HepG2 (cell line): ENCODE results near the gene TLE2. TPM values are rescaled to one million over a fixed set of nuclear protein-coding genes. Genes with fewer than 3 reads are reported as not detected.

ENCODE experiments used
- ATAC-seq: fragments of 200-7000 bp; cut with Tn5 transposase; 3 replicates; pipeline ENCODE4 v1.9.1; 2020; ENCODE audit warnings: mild to moderate bottlenecking, moderate library complexity
- BruUV-seq: library from RNA; stranded (reverse); fragments of 400-500 nt; replicated peaks from 2 replicates; lab custom pipeline; 2021; lab: Mats Ljungman, UMichigan
- CTCF ChIA-PET: fragments of 300-600 bp; formaldehyde crosslinking; extraction: SDS; loops from one replicate; lab custom pipeline; 2021; ENCODE audit warnings: low total read pairs, inconsistent platforms, low intra/inter-chr PET ratio; lab: Yijun Ruan, JAX
- POLR2A ChIA-PET: fragments of 350-600 bp; sonication (Branson Sonifier 250); formaldehyde crosslinking; loops from one replicate; lab custom pipeline; 2020; ENCODE audit warnings: antibody characterized with exemption, inconsistent platforms; lab: Yijun Ruan, JAX
- DNase-seq: peaks from one replicate; pipeline ENCODE4 v3.0.0-alpha.2; 2015; ENCODE audit warnings: low spot score
- FAIRE-seq: peaks from 3 replicates; lab custom pipeline; 2011; peaks lifted over from hg19 to GRCh38; lab: Jason Lieb, UNC
- H2AFZ ChIP-seq: one replicate; pipeline ENCODE4 v1.6.1; 2011; ENCODE audit warnings: low read length, inconsistent platforms
- H3K27ac ChIP-seq: fragments of 300-600 bp; 3 replicates; pipeline ENCODE4 v1.8.0; 2011; ENCODE audit warnings: mixed run types, mild to moderate bottlenecking, mixed read lengths, low read length, inconsistent platforms; ENCODE audit not compliant: insufficient read depth; ENCODE audit errors: extremely low read length
- H3K27me3 ChIP-seq, 2 experiments: fragments of 200-600 bp in 1 of 2; 2 replicates in 1 of 2; 3 replicates in 1 of 2; pipeline versions ENCODE4 v1.6.0 to v1.8.0; 2011; ENCODE audit warnings: low read length in 2 of 2, mild to moderate bottlenecking in 2 of 2, moderate library complexity in 2 of 2, inconsistent platforms in 1 of 2; ENCODE audit not compliant: insufficient read depth in 2 of 2, control insufficient read depth in 1 of 2
- H3K36me3 ChIP-seq, 2 experiments: fragments of 200-600 bp in 1 of 2; replicated peaks in 1 of 2; 2 replicates in 1 of 2; 3 replicates in 1 of 2; pipeline versions ENCODE4 v1.5.1 to v1.8.0; 2011; ENCODE audit warnings: low read length in 2 of 2, inconsistent platforms in 1 of 2; ENCODE audit not compliant: insufficient read depth in 2 of 2, control insufficient read depth in 1 of 2
- H3K4me1 ChIP-seq: 2 replicates; pipeline ENCODE4 v1.5.1; 2012; ENCODE audit warnings: low read length, inconsistent platforms; ENCODE audit not compliant: insufficient read depth
- H3K4me2 ChIP-seq: 2 replicates; pipeline ENCODE4 v1.6.0; 2011; ENCODE audit warnings: low read depth, low read length, inconsistent platforms
- H3K4me3 ChIP-seq, 3 experiments: fragments of 200-600 bp in 1 of 3; sonication (generic), shearing (Covaris generic) in 1 of 3; replicated peaks in 1 of 3; 2 replicates each; pipeline ENCODE4 v1.5.1; 2011 to 2016; ENCODE audit warnings: low read length in 3 of 3, inconsistent platforms in 2 of 3, low read depth in 2 of 3, mild to moderate bottlenecking in 2 of 3, control low read depth in 1 of 3, mixed read lengths in 1 of 3; ENCODE audit not compliant: insufficient read depth in 1 of 3
- H3K79me2 ChIP-seq: one replicate; pipeline ENCODE4 v1.6.1; 2011; ENCODE audit warnings: low read length, inconsistent platforms; ENCODE audit not compliant: insufficient read depth
- H3K9ac ChIP-seq: 2 replicates; pipeline ENCODE4 v1.6.0; 2011; ENCODE audit warnings: mild to moderate bottlenecking, low read depth, low read length, inconsistent platforms; ENCODE audit not compliant: insufficient read depth
- H3K9me3 ChIP-seq: 2 replicates; pipeline ENCODE4 v1.5.1; 2012; ENCODE audit warnings: mild to moderate bottlenecking, low read length
- H4K20me1 ChIP-seq: 2 replicates; pipeline ENCODE4 v1.6.0; 2011; ENCODE audit warnings: inconsistent platforms, mild to moderate bottlenecking, low read length, moderate library complexity; ENCODE audit not compliant: insufficient read depth
- ARID2 ChIP-seq: sonication (generic); formaldehyde crosslinking; IDR thresholded peaks from 2 replicates; pipeline ENCODE4 v1.8.1; 2022; ENCODE audit warnings: mild to moderate bottlenecking, missing genetic modification reagents, borderline replicate concordance
- ATF1 ChIP-seq: IDR thresholded peaks from 2 replicates; pipeline ENCODE4 v1.6.1; 2016; ENCODE audit warnings: mild to moderate bottlenecking, control low read depth
- CBFB ChIP-seq: sonication (generic); formaldehyde crosslinking; IDR thresholded peaks from 2 replicates; pipeline ENCODE4 v1.4.0; 2020; ENCODE audit warnings: missing genetic modification reagents
- HDAC1 ChIP-seq: sonication (generic); formaldehyde crosslinking; IDR thresholded peaks from 2 replicates; pipeline ENCODE4 v1.5.1; 2020; ENCODE audit warnings: mild to moderate bottlenecking, missing genetic modification reagents
- NCOA5 ChIP-seq: sonication (generic); formaldehyde crosslinking; IDR thresholded peaks from 2 replicates; pipeline ENCODE4 v1.4.0; 2020; ENCODE audit warnings: missing genetic modification reagents
- NFYB ChIP-seq: sonication (generic); formaldehyde crosslinking; IDR thresholded peaks from 2 replicates; pipeline ENCODE4 v1.4.0; 2020; ENCODE audit warnings: missing genetic modification reagents
- SIN3B ChIP-seq: fragments of 150-350 bp; IDR thresholded peaks from 2 replicates; pipeline ENCODE4 v1.6.1; 2014; ENCODE audit warnings: low read length
- STAT5B ChIP-seq: sonication (generic); formaldehyde crosslinking; IDR thresholded peaks from 2 replicates; pipeline ENCODE4 v1.4.0; 2020; ENCODE audit warnings: missing genetic modification reagents
- ZNF136 ChIP-seq: sonication (generic); formaldehyde crosslinking; IDR thresholded peaks from 2 replicates; pipeline ENCODE4 v1.8.1; 2022; ENCODE audit warnings: low read depth, mild to moderate bottlenecking, moderate library complexity, missing genetic modification reagents
- ZNF232 ChIP-seq: sonication (generic); formaldehyde crosslinking; IDR thresholded peaks from 2 replicates; pipeline ENCODE4 v1.4.0; 2020; ENCODE audit warnings: missing genetic modification reagents, borderline replicate concordance
- ZNF251 ChIP-seq: sonication (generic); formaldehyde crosslinking; IDR thresholded peaks from 2 replicates; pipeline ENCODE4 v1.9.0; 2021; ENCODE audit warnings: mild to moderate bottlenecking, missing genetic modification reagents
- ZNF296 ChIP-seq: sonication (generic); formaldehyde crosslinking; conservative IDR thresholded peaks from 2 replicates; pipeline ENCODE4 v1.5.0; 2020; ENCODE audit warnings: mild to moderate bottlenecking, missing genetic modification reagents
- ZNF383 ChIP-seq: sonication (generic); formaldehyde crosslinking; IDR thresholded peaks from 2 replicates; pipeline ENCODE4 v1.4.0; 2020; ENCODE audit warnings: missing genetic modification reagents, mild to moderate bottlenecking, borderline replicate concordance
- ZNF589 ChIP-seq: sonication (generic); formaldehyde crosslinking; conservative IDR thresholded peaks from 2 replicates; pipeline ENCODE4 v1.8.0; 2022; ENCODE audit warnings: mild to moderate bottlenecking, moderate library complexity, missing genetic modification reagents
- ZNF781 ChIP-seq: sonication (generic); formaldehyde crosslinking; IDR thresholded peaks from 2 replicates; pipeline ENCODE4 v1.5.1; 2020; ENCODE audit warnings: borderline replicate concordance, mild to moderate bottlenecking, missing genetic modification reagents; ENCODE audit errors: not compliant biosample characterization
- ZSCAN30 ChIP-seq: sonication (generic); formaldehyde crosslinking; IDR thresholded peaks from 2 replicates; pipeline ENCODE4 v1.5.0; 2020; ENCODE audit warnings: mild to moderate bottlenecking, missing genetic modification reagents
- WGBS: methylation state at CpG from one replicate; pipeline ENCODE4 v1.1.6; 2017; ENCODE audit warnings: low lambda C conversion rate; 5-methylcytosine and 5-hydroxymethylcytosine counted together
- in situ Hi-C: cut with HindIII; loops from 2 replicates; pipeline ENCODE4 v1.10.0; 2017; ENCODE audit warnings: low pct_unique_long_range_greater_than_20kb; ENCODE audit not compliant: extremely low pct_ligation_motif_present
- intact Hi-C: fragments of 100-400 bp; cut with micrococcal nuclease; formaldehyde crosslinking; loops from one replicate; pipeline ENCODE4 v1.10.0; 2022; ENCODE audit not compliant: unreplicated experiment
- polyA plus RNA-seq, 8 experiments: library from polyadenylated mRNA; depleted of rRNA in 3 of 8; stranded (reverse) in 7 of 8; unstranded in 1 of 8; fragments of >200 nt; fragmentation: Illumina TruSeq in 4 of 8; extraction: Trizol in 4 of 8; gene quantifications; 2 replicates each; pipeline versions ENCODE4 v1.2.1 to v1.2.3, GENCODE V29; 2011 to 2016; ENCODE audit warnings: low read depth in 4 of 8, missing spikeins in 1 of 8, mixed read lengths in 1 of 8; ENCODE audit not compliant: insufficient read depth in 1 of 8
- total RNA-seq, 5 experiments: library from RNA; depleted of rRNA; stranded (reverse); fragments of >200 nt; fragmentation: Illumina TruSeq; extraction: Trizol; gene quantifications; 2 replicates each; pipeline ENCODE4 v1.2.3, GENCODE V29; 2016; ENCODE audit warnings: low read depth in 1 of 5
- TF ChIP-seq, protein P1 (sequence below): sonication (generic); formaldehyde crosslinking; IDR thresholded peaks from 2 replicates; pipeline ENCODE4 v1.4.0; 2020; ENCODE audit warnings: missing genetic modification reagents, borderline replicate concordance
- TF ChIP-seq, protein P2 (sequence below): sonication (generic); formaldehyde crosslinking; IDR thresholded peaks from 2 replicates; pipeline ENCODE4 v1.5.0; 2020; ENCODE audit warnings: mild to moderate bottlenecking, low read depth, missing genetic modification reagents, borderline replicate concordance
- TF ChIP-seq, protein P3 (sequence below): sonication (generic); formaldehyde crosslinking; IDR thresholded peaks from 2 replicates; pipeline ENCODE4 v1.5.1; 2020; ENCODE audit warnings: mild to moderate bottlenecking, missing genetic modification reagents, moderate library complexity
- TF ChIP-seq, protein P4 (sequence below): sonication (generic); formaldehyde crosslinking; IDR thresholded peaks from 2 replicates; pipeline ENCODE4 v1.5.0; 2020; ENCODE audit warnings: missing genetic modification reagents

The TLE2 gene
- total and polyA plus RNA-seq, 2 of the 13 experiments (the other 11 are each of a cell fraction or from before 2014, with no cell fraction given), result 0.07 to 0.81 TPM

DNA sequence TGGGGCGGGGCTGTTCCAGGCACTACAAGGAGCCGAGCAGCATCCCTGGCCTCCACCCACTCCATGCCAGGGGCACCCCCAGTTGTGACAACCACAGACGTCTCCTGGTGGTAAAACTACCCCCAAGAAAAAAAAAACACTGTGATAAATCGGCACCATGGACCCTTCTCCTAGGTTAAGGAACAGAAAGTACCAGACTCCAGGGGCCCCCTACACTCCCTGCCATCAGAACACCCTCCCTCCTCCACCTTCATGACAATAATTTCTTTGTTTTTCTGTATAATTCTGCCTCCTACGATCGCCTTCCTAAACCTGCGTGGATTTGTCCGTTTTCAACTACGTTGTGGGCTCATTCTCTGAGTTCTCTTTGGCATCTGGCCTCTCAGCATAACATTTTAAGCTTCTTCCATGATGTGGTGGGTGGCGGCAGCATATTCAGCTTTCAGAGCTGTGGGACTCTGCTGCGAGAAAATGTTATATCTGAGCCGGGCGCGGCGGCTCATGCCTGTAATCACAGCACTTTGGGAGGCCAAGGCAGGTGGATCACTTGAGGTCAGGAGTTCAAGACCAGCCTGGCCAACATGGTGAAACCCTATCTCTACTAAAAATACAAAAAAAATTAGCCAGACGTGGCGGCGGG lies 8.6 kb downstream of the TLE2 start (continued):
- TF ChIP-seq, protein P1, sequence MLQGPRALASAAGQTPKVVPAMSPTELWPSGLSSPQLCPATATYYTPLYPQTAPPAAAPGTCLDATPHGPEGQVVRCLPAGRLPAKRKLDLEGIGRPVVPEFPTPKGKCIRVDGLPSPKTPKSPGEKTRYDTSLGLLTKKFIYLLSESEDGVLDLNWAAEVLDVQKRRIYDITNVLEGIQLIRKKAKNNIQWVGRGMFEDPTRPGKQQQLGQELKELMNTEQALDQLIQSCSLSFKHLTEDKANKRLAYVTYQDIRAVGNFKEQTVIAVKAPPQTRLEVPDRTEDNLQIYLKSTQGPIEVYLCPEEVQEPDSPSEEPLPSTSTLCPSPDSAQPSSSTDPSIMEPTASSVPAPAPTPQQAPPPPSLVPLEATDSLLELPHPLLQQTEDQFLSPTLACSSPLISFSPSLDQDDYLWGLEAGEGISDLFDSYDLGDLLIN (CRISPR knock-in tag), result no peak
- no peak for TF ChIP-seq SIN3B
- TF ChIP-seq ZNF232 (CRISPR knock-in tag), result no peak
- no peak for TF ChIP-seq NCOA5 (CRISPR knock-in tag)
- TF ChIP-seq STAT5B (CRISPR knock-in tag), result no peak
- TF ChIP-seq ZNF296 (CRISPR knock-in tag), result no peak

DNA sequence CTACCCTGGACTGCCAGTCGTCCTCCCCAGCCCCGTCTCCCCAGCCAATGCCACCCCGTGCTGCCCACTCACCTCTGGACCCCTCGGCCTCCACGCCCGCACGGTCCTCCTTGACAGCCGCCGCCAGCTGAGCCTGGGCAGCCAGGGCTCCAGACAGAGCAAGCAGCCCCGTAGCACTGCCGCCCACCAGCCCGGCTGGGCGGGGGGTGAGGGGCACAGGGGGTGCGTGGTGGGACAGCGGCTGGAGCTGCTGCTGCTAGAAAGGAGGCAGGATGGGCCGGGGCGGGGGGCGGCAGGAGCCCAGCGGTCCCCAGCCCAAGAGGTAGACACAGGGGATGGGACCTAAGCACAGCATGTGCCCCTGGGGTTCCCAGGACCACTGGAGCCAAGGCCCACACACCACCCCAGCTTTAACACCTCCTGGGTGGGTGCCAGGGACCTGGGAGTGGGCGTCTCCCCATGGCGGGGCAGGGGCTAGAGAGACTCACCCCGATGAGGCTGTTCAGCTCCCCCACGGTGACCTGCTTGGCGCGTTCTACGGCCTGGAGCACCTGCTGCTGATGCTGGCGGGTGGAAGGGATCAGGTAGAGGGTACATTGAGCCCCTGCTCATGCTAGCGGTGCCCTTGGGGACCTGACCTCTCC lies 9.7 kb downstream of the TLE2 start:
- Histone ChIP-seq H3K79me2 (no peaks in the 10 kb centered on the region), H3K9ac (no peak overlapping the region), H3K27me3 (peaks cover 0 to 1% of the 10 kb centered on the region in 2 experiments; a peak in 1 of 5 replicates), H3K4me2 (no peak overlapping the region), H3K27ac (no peak overlapping the region), H3K4me3 (no peak overlapping the region), H4K20me1 (no peaks in the 10 kb centered on the region), H3K9me3 (no peaks in the 10 kb centered on the region), H2AFZ (no peak overlapping the region), H3K36me3 (no peaks in the 10 kb centered on the region), H3K4me1 (peaks cover 6% of the 10 kb centered on the region)
- TF ChIP-seq ATF1 (CRISPR knock-in tag), result no peak
- no peak for TF ChIP-seq ZNF383 (CRISPR knock-in tag)
- TF ChIP-seq, protein P2, sequence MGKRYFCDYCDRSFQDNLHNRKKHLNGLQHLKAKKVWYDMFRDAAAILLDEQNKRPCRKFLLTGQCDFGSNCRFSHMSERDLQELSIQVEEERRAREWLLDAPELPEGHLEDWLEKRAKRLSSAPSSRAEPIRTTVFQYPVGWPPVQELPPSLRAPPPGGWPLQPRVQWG (CRISPR knock-in tag), result no peak
- no peak for TF ChIP-seq CBFB
- TF ChIP-seq, protein P3, sequence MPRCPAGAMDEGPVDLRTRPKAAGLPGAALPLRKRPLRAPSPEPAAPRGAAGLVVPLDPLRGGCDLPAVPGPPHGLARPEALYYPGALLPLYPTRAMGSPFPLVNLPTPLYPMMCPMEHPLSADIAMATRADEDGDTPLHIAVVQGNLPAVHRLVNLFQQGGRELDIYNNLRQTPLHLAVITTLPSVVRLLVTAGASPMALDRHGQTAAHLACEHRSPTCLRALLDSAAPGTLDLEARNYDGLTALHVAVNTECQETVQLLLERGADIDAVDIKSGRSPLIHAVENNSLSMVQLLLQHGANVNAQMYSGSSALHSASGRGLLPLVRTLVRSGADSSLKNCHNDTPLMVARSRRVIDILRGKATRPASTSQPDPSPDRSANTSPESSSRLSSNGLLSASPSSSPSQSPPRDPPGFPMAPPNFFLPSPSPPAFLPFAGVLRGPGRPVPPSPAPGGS, result no peak
- TF ChIP-seq ZNF589, result no peak
- no peak for TF ChIP-seq ZNF136 (CRISPR knock-in tag)
- TF ChIP-seq, protein P4, sequence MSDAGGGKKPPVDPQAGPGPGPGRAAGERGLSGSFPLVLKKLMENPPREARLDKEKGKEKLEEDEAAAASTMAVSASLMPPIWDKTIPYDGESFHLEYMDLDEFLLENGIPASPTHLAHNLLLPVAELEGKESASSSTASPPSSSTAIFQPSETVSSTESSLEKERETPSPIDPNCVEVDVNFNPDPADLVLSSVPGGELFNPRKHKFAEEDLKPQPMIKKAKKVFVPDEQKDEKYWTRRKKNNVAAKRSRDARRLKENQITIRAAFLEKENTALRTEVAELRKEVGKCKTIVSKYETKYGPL (CRISPR knock-in tag), result no peak
- no peak for TF ChIP-seq ARID2
- TF ChIP-seq ZSCAN30 (CRISPR knock-in tag), result no peak
- no peak for TF ChIP-seq ZNF781 (CRISPR knock-in tag)
- TF ChIP-seq NFYB (CRISPR knock-in tag), result no peak
- TF ChIP-seq ZNF251 (CRISPR knock-in tag), result no peak
- TF ChIP-seq HDAC1 (CRISPR knock-in tag), result no peak
- WGBS, result 71% methylated on average over 20 of the region's 28 CpGs
- FAIRE-seq, result no peak
- ChIA-PET POLR2A (no interaction called here), CTCF (no interaction called here)
- in situ Hi-C loops (no loop called here), intact Hi-C loops (no loop called here)
- BruUV-seq, result no TSS peak
- DNase-seq, result no peak
- no peak; the same call in 2 of the 3 replicates for ATAC-seq
